ENCODE results near the gene TMC5. TPM values are rescaled to one million over a fixed set of nuclear protein-coding genes. Genes with fewer than 3 reads are reported as not detected.

TMC5 gene
- total and polyA plus RNA-seq, 2 of the 4 experiments (the other 2 are of a cell fraction) = not detected

DNA sequence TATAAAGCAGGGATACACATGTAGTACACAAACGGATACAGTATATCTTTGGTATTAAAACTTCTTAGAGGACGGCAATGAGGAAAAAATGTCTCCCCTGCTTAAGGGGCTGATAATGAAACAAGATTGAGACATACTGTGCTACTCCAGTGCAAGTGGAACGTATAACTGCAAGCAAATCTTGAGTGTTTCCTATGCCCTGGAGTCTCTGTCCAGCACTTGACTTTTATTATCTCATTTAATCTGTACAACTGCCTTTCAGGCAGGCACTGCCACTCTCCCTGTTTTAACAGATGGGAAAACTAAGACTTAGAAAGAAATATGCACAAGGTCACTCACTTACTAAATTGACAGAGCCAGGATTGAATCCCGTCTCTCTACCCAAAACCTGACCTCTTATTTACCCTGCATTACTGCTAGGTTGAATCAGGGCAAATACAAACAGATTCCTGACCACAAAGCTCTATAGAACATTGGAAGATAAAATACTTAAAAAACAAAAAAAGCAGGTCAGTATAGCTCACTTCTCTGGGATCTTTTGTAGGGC, 28.7 kb downstream of the TMC5 start:
- H2AK9ac ChIP-seq (replicated peaks; ENCODE audit: low read depth, low read length, poor library complexity) = no peak overlapping the region
- no peak overlapping the region for H3K56ac ChIP-seq (ENCODE audit: extremely low read depth, insufficient read depth, low read length)
- H3K23ac ChIP-seq (ENCODE audit: low read depth, low read length) = no peak overlapping the region
- H4K5ac ChIP-seq (ENCODE audit: low read depth, low read length) = no peak overlapping the region
- H4K8ac ChIP-seq (ENCODE audit: low read depth in 2 of 2, low read length in 2 of 2) = no peak overlapping the region
- H4K91ac ChIP-seq (ENCODE audit: insufficient read depth, low read depth, low read length) = no peak overlapping the region
- no TSS peak for BruUV-seq (replicated peaks)
- TF ChIP-seq CHD1 (IDR thresholded peaks at IDR 0.05; ENCODE audit: low read depth, low read length) = no peak
- H2BK20ac ChIP-seq (ENCODE audit: low read depth, low read length) = no peak overlapping the region
- no peak overlapping the region for H3K4ac ChIP-seq (ENCODE audit: low read depth, low read length)
- no peak overlapping the region for H2BK15ac ChIP-seq (ENCODE audit: low read depth, low read length)
- H3K4me1 ChIP-seq (ENCODE audit: control insufficient read depth, insufficient read depth, low read length) = no peaks in the 10 kb centered on the region
- DNase-seq = no peak
- no peaks in the 10 kb centered on the region for H4K20me1 ChIP-seq (ENCODE audit: insufficient read depth, low read length)
- dilution Hi-C loops (cut with HindIII; ENCODE audit: low sequenced_read_pairs, unreplicated experiment) (no loop called here), in situ Hi-C loops (cut with MboI; ENCODE audit: low sequenced_read_pairs) (no loop called here), intact Hi-C loops (cut with micrococcal nuclease) (no loop called here)
- WGBS, 2 experiments (ENCODE audit: extremely low coverage in 2 of 2, insufficient read length in 1 of 2) = 76% methylated on average over 2 of the region's 4 CpGs; no CpG with 5 or more reads in 1 of the 2 experiments
- no peaks in the 10 kb centered on the region for H3K79me1 ChIP-seq (ENCODE audit: low read depth in 1 of 2, low read length in 2 of 2)
- ChIA-PET CTCF (no interaction called here), POLR2A (ENCODE audit: unreplicated experiment) (no interaction called here)
- no peak overlapping the region for H3K27ac ChIP-seq (ENCODE audit: insufficient read depth, low read length)
- no peak for ATAC-seq (ENCODE audit: low read depth)
- H2BK5ac ChIP-seq (ENCODE audit: low read depth, low read length, poor library complexity, severe bottlenecking) = no peak overlapping the region
- no peak overlapping the region for H2AFZ ChIP-seq (replicated peaks; ENCODE audit: low read length, poor library complexity)
- H3K4me2 ChIP-seq (ENCODE audit: low read depth, low read length) = no peak overlapping the region
- H3K9ac ChIP-seq (ENCODE audit: low read depth, low read length) = no peak overlapping the region
- no peak overlapping the region for H3K18ac ChIP-seq (ENCODE audit: low read depth, low read length)
- 0 out of 2 replicates have a peak, but pooled peaks cover 2% of the 10 kb centered on the region for H3K9me3 ChIP-seq (ENCODE audit: control insufficient read depth, insufficient read depth, low read length)
- no peak overlapping the region for H2AK5ac ChIP-seq (ENCODE audit: low read depth, low read length)
- H3K9me1 ChIP-seq (ENCODE audit: insufficient read depth, low read length) = no peaks in the 10 kb centered on the region
- H3K36me3 ChIP-seq (ENCODE audit: control insufficient read depth, insufficient read depth, low read length) = no peaks in the 10 kb centered on the region
- H2BK120ac ChIP-seq (ENCODE audit: low read depth, low read length) = no peak overlapping the region
- H3K4me3 ChIP-seq (ENCODE audit: insufficient read depth, low read depth, low read length) = no peak overlapping the region
- H3K27me3 ChIP-seq (ENCODE audit: control insufficient read depth, insufficient read depth, low read length) = no peaks in the 10 kb centered on the region
- no peak overlapping the region for H3K14ac ChIP-seq (replicated peaks; ENCODE audit: low read depth, low read length)

Data from IMR-90 (cell line).